Keratinocyte (primary cell): ENCODE measurements around the gene SOWAHA.

ENCODE experiments used
- CTCF ChIP-seq, 3 experiments: IDR thresholded peaks in 1 of 3; conservative IDR thresholded peaks in 1 of 3; optimal IDR thresholded peaks in 1 of 3; 2 replicates in 2 of 3; 3 replicates in 1 of 3; pipeline versions ENCODE3 to v1.5.1; 2011; ENCODE audit warnings: low read length in 3 of 3, mild to moderate bottlenecking in 3 of 3, moderate library complexity in 2 of 3, control low read depth in 1 of 3, inconsistent platforms in 1 of 3; ENCODE audit not compliant: insufficient read depth in 2 of 3; ENCODE audit errors: extremely low read depth in 1 of 3
- EZH2 ChIP-seq: IDR thresholded peaks from one replicate; pipeline ENCODE4 v1.6.1; 2012; ENCODE audit warnings: inconsistent platforms, mild to moderate bottlenecking, low read length, moderate library complexity

- TF ChIP-seq CTCF (optimal IDR thresholded peaks at IDR 0.05 in 1 of 3, IDR thresholded peaks at IDR 0.05 in 1 of 3, conservative IDR thresholded peaks at IDR 0.05 in 1 of 3; ENCODE audit: extremely low read depth in 1 of 3, insufficient read depth in 2 of 3, low read length in 3 of 3) = no peak
- no peak for TF ChIP-seq EZH2
Observed at GRCh38 chr5:132773114-132773513, 40.0 kb upstream of the SOWAHA start.
